HepG2 (cell line): ENCODE measurements around the gene TNS4. TPM values are rescaled to one million over a fixed set of nuclear protein-coding genes. Genes with fewer than 3 reads are reported as not detected.

Experiments used
- HNRNPUL1 ChIP-seq: fragments of 200-400 bp; formaldehyde crosslinking; IDR thresholded peaks from 2 replicates; pipeline ENCODE4 v1.6.1; 2017; ENCODE audit warnings: low read depth, mild to moderate bottlenecking, low read length, moderate library complexity
- IRX3 ChIP-seq: sonication (generic); formaldehyde crosslinking; IDR thresholded peaks from 2 replicates; pipeline ENCODE4 v1.8.1; 2023; ENCODE audit warnings: mild to moderate bottlenecking, low read depth, missing genetic modification reagents, borderline replicate concordance
- MBD4 ChIP-seq: IDR thresholded peaks from 2 replicates; pipeline ENCODE4 v1.6.1; 2012; ENCODE audit warnings: low read length, inconsistent platforms, borderline replicate concordance
- MLLT10 ChIP-seq: sonication (generic); formaldehyde crosslinking; IDR thresholded peaks from 2 replicates; pipeline ENCODE4 v1.4.0; 2020; ENCODE audit warnings: missing genetic modification reagents
- NONO ChIP-seq, 2 experiments: fragments of 450-650 bp in 1 of 2; sonication (generic) in 1 of 2; formaldehyde crosslinking in 1 of 2; IDR thresholded peaks in 1 of 2; conservative IDR thresholded peaks in 1 of 2; 2 replicates each; pipeline versions ENCODE4 v1.6.1 to v1.8.0; 2017 to 2022; ENCODE audit warnings: mild to moderate bottlenecking in 1 of 2, missing genetic modification reagents in 1 of 2, moderate library complexity in 1 of 2
- PLRG1 ChIP-seq: fragments of 450-650 bp; conservative IDR thresholded peaks from 2 replicates; pipeline ENCODE4 v1.6.1; 2016
- PPARG ChIP-seq: conservative IDR thresholded peaks from 2 replicates; pipeline ENCODE4 v1.6.1; 2016; ENCODE audit warnings: missing biosample characterization, missing genetic modification reagents
- RAD21 ChIP-seq: fragments of 450-650 bp; formaldehyde crosslinking; IDR thresholded peaks from 2 replicates; pipeline ENCODE4 v1.5.0; 2020; ENCODE audit warnings: mild to moderate bottlenecking
- TOPORS ChIP-seq: sonication (generic); formaldehyde crosslinking; IDR thresholded peaks from 2 replicates; pipeline ENCODE4 v1.8.0; 2023; ENCODE audit warnings: mild to moderate bottlenecking, missing genetic modification reagents
- ZFY ChIP-seq: sonication (generic); formaldehyde crosslinking; IDR thresholded peaks from 2 replicates; pipeline ENCODE4 v1.4.0; 2020; ENCODE audit warnings: missing genetic modification reagents
- ZMYM3 ChIP-seq: sonication (generic); formaldehyde crosslinking; IDR thresholded peaks from 2 replicates; pipeline ENCODE4 v1.5.1; 2020; ENCODE audit warnings: mild to moderate bottlenecking, missing genetic modification reagents
- ZNF225 ChIP-seq: sonication (generic); formaldehyde crosslinking; IDR thresholded peaks from 2 replicates; pipeline ENCODE4 v1.4.0; 2020; ENCODE audit warnings: mild to moderate bottlenecking, missing genetic modification reagents
- ZNF260 ChIP-seq: sonication (generic); formaldehyde crosslinking; IDR thresholded peaks from 2 replicates; pipeline ENCODE4 v1.4.0; 2020; ENCODE audit warnings: missing genetic modification reagents, low read depth, mild to moderate bottlenecking, borderline replicate concordance
- ZNF841 ChIP-seq: sonication (generic); formaldehyde crosslinking; IDR thresholded peaks from 2 replicates; pipeline ENCODE4 v1.8.1; 2023; ENCODE audit warnings: missing genetic modification reagents, borderline replicate concordance
- polyA plus RNA-seq, 8 experiments: library from polyadenylated mRNA; depleted of rRNA in 3 of 8; stranded (reverse) in 7 of 8; unstranded in 1 of 8; fragments of >200 nt; fragmentation: Illumina TruSeq in 4 of 8; extraction: Trizol in 4 of 8; gene quantifications; 2 replicates each; pipeline versions ENCODE4 v1.2.1 to v1.2.3, GENCODE V29; 2011 to 2016; ENCODE audit warnings: low read depth in 4 of 8, missing spikeins in 1 of 8, mixed read lengths in 1 of 8; ENCODE audit not compliant: insufficient read depth in 1 of 8
- total RNA-seq, 5 experiments: library from RNA; depleted of rRNA; stranded (reverse); fragments of >200 nt; fragmentation: Illumina TruSeq; extraction: Trizol; gene quantifications; 2 replicates each; pipeline ENCODE4 v1.2.3, GENCODE V29; 2016; ENCODE audit warnings: low read depth in 1 of 5
- TF ChIP-seq, protein P1 (sequence below): sonication (generic); formaldehyde crosslinking; IDR thresholded peaks from 2 replicates; pipeline ENCODE4 v1.4.0; 2020; ENCODE audit warnings: mild to moderate bottlenecking, missing genetic modification reagents
- TF ChIP-seq, protein P2 (sequence below): sonication (generic); formaldehyde crosslinking; conservative IDR thresholded peaks from 2 replicates; pipeline ENCODE4 v1.8.1; 2023; ENCODE audit warnings: missing genetic modification reagents

Gene TNS4
- total and polyA plus RNA-seq, 2 of the 13 experiments (the other 11 are each of a cell fraction or from before 2014, with no cell fraction given) = 0.58 to 2.1 TPM

GRCh38 chr17:40516581-40517285 lies 15.3 kb upstream of the TNS4 start (continued):
- TF ChIP-seq, protein P1, sequence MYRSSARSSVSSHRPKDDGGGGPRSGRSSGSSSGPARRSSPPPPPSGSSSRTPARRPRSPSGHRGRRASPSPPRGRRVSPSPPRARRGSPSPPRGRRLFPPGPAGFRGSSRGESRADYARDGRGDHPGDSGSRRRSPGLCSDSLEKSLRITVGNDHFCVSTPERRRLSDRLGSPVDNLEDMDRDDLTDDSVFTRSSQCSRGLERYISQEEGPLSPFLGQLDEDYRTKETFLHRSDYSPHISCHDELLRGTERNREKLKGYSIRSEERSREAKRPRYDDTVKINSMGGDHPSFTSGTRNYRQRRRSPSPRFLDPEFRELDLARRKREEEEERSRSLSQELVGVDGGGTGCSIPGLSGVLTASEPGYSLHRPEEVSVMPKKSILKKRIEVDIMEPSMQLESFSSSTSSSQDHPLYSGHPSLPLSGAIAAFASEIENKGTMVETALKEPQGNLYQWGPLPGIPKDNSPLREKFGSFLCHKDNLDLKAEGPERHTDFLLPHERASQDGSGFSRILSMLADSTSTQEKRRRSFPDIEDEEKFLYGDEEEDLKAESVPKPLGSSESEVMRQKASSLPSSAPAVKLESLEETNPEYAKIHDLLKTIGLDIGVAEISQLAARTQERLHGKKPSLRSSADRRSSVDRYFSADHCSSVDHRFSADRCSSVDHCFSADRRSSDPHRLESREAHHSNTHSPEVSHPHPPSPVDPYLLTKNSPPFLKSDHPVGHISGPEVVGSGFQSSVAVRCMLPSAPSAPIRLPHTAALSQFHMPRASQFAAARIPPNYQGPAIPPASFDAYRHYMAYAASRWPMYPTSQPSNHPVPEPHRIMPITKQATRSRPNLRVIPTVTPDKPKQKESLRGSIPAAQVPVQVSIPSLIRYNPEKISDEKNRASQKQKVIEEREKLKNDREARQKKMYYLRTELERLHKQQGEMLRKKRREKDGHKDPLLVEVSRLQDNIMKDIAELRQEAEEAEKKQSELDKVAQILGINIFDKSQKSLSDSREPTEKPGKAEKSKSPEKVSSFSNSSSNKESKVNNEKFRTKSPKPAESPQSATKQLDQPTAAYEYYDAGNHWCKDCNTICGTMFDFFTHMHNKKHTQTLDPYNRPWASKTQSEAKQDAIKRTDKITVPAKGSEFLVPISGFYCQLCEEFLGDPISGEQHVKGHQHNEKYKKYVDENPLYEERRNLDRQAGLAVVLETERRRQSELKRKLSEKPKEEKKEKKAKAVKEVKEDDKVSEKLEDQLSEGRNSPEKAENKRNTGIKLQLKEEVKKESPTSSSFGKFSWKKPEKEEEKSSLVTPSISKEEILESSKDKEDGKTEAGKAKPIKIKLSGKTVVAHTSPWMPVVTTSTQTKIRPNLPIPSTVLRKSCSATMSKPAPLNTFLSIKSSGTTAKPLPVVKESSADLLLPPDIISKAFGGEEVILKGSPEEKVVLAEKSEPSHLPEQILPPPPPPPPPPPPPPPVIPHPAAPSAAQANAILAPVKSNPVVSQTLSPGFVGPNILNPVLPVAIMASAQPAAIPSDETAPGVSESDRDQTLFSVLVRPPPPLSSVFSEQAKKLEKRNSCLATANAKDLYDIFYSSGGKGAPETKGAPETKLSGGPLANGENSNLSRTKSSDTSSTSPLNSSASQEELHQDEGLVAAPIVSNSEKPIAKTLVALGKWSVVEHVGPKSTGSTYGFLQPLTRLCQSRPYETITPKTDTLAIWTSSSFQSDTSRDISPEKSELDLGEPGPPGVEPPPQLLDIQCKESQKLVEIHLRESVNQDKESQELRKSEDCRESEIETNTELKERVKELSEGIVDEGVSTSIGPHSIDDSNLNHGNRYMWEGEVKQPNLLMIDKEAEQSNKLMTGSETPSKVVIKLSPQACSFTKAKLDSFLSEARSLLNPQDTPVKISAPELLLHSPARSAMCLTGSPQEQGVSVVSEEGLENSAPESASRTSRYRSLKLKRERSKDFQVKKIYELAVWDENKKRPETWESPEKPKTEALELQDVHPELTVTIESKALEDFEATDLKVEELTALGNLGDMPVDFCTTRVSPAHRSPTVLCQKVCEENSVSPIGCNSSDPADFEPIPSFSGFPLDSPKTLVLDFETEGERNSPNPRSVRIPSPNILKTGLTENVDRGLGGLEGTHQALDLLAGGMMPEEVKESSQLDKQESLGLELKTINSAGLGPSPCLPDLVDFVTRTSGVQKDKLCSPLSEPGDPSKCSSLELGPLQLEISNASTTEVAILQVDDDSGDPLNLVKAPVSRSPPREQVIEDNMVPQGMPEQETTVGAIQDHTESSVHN (CRISPR knock-in tag) = no peak
- TF ChIP-seq NONO (IDR thresholded peaks at IDR 0.05) = no peak
- no peak for TF ChIP-seq NONO (CRISPR knock-in tag; conservative IDR thresholded peaks at IDR 0.05)
- no peak for TF ChIP-seq MLLT10
- no peak for TF ChIP-seq ZMYM3 (CRISPR knock-in tag)
- no peak for TF ChIP-seq PPARG (CRISPR knock-in tag)
- no peak for TF ChIP-seq TOPORS (CRISPR knock-in tag)
- TF ChIP-seq MBD4 = no peak
- TF ChIP-seq ZNF260 (CRISPR knock-in tag) = no peak
- no peak for TF ChIP-seq PLRG1
- TF ChIP-seq, protein P2, sequence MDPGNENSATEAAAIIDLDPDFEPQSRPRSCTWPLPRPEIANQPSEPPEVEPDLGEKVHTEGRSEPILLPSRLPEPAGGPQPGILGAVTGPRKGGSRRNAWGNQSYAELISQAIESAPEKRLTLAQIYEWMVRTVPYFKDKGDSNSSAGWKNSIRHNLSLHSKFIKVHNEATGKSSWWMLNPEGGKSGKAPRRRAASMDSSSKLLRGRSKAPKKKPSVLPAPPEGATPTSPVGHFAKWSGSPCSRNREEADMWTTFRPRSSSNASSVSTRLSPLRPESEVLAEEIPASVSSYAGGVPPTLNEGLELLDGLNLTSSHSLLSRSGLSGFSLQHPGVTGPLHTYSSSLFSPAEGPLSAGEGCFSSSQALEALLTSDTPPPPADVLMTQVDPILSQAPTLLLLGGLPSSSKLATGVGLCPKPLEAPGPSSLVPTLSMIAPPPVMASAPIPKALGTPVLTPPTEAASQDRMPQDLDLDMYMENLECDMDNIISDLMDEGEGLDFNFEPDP (CRISPR knock-in tag) = no peak
- no peak for TF ChIP-seq ZFY (CRISPR knock-in tag)
- no peak for TF ChIP-seq ZNF841 (CRISPR knock-in tag)
- no peak for TF ChIP-seq IRX3
- no peak for TF ChIP-seq RAD21 (CRISPR knock-in tag)
- TF ChIP-seq HNRNPUL1 = no peak
- no peak for TF ChIP-seq ZNF225 (CRISPR knock-in tag)
